Epithelial cell of esophagus (primary cell): ENCODE measurements around the gene ITIH1.

Experiments
- DNase-seq: peaks from one replicate; pipeline ENCODE4 v3.0.0; 2010; ENCODE audit warnings: low read depth
- H3K4me3 ChIP-seq: 2 replicates; pipeline ENCODE4 v1.5.1; 2011; ENCODE audit warnings: mild to moderate bottlenecking, low read length, control low read depth
- TF ChIP-seq, protein P1 (sequence below): IDR thresholded peaks from 2 replicates; pipeline ENCODE4 v1.5.1; 2011; ENCODE audit warnings: low read depth, mild to moderate bottlenecking, low read length, control low read depth, inconsistent platforms; ENCODE audit not compliant: insufficient read depth; ENCODE audit errors: missing control alignments

ITIH1 gene

GRCh38 chr3:52781741-52782140, 4.3 kb downstream of the ITIH1 start:
- TF ChIP-seq, protein P1, sequence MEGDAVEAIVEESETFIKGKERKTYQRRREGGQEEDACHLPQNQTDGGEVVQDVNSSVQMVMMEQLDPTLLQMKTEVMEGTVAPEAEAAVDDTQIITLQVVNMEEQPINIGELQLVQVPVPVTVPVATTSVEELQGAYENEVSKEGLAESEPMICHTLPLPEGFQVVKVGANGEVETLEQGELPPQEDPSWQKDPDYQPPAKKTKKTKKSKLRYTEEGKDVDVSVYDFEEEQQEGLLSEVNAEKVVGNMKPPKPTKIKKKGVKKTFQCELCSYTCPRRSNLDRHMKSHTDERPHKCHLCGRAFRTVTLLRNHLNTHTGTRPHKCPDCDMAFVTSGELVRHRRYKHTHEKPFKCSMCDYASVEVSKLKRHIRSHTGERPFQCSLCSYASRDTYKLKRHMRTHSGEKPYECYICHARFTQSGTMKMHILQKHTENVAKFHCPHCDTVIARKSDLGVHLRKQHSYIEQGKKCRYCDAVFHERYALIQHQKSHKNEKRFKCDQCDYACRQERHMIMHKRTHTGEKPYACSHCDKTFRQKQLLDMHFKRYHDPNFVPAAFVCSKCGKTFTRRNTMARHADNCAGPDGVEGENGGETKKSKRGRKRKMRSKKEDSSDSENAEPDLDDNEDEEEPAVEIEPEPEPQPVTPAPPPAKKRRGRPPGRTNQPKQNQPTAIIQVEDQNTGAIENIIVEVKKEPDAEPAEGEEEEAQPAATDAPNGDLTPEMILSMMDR: no peak
- DNase-seq: no peak
- no peak overlapping the region for H3K4me3 ChIP-seq

GRCh38 chr3:52782412-52783210, 5.2 kb downstream of the ITIH1 start:
- TF ChIP-seq, protein P1: no peak
- H3K4me3 ChIP-seq: no peak overlapping the region
- DNase-seq: no peak

DNA sequence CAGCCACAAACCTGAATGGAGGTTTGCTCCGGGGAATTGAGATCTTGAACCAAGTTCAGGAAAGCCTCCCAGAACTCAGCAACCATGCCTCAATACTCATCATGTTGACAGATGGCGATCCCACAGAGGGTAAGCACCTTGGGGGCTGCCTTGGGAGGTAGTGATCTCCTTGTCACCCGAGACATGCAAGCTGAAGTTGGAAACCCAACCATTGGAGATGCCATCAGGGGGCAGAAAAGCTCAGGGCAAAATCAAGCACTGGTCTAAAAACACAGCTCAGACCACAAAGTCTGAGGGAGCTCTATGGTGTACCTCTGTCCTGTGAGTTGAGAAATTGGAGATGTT, 5.8 kb downstream of the ITIH1 start:
- no peak for DNase-seq
- TF ChIP-seq, protein P1: no peak
- no peak overlapping the region for H3K4me3 ChIP-seq

DNA sequence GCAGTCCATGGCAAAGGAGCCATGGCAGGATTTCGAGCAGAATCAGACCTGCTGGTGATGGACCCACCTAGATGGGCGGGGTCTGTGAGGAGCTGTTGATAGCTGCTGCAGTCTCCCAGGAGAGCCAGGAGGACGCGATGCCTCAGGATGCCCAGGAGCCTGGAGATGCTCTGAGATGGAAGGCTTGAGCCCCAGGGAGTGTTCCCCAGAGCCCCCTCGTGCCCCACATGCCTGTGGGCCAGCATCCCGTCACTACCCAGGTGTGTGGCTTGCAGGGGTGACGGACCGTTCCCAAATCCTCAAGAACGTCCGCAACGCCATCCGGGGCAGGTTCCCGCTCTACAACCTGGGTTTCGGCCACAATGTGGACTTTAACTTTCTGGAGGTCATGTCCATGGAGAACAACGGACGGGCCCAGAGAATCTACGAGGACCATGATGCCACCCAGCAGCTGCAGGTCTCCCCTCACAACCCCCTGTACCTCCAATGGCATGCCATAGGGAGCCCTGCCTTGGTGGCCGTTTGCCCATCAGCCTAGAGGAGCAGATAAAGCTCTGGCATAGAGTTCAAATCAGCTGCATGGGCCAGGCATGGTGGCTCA, 6.7 kb downstream of the ITIH1 start:
- TF ChIP-seq, protein P1: no peak
- no peak for DNase-seq
- no peak overlapping the region for H3K4me3 ChIP-seq

GRCh38 chr3:52784931-52785590, 7.7 kb downstream of the ITIH1 start:
- no peak for DNase-seq
- no peak overlapping the region for H3K4me3 ChIP-seq
- TF ChIP-seq, protein P1: no peak

GRCh38 chr3:52786330-52787215, 9.2 kb downstream of the ITIH1 start:
- no peak overlapping the region for H3K4me3 ChIP-seq
- no peak for DNase-seq
- TF ChIP-seq, protein P1: no peak
